ENCODE results near the gene ANKS1B. TPM values are rescaled to one million over a fixed set of nuclear protein-coding genes. Genes with fewer than 3 reads are reported as not detected.

ANKS1B gene
- total and polyA plus RNA-seq, 2 of the 4 experiments (the other 2 are of a cell fraction), result 0.17 to 0.18 TPM

DNA sequence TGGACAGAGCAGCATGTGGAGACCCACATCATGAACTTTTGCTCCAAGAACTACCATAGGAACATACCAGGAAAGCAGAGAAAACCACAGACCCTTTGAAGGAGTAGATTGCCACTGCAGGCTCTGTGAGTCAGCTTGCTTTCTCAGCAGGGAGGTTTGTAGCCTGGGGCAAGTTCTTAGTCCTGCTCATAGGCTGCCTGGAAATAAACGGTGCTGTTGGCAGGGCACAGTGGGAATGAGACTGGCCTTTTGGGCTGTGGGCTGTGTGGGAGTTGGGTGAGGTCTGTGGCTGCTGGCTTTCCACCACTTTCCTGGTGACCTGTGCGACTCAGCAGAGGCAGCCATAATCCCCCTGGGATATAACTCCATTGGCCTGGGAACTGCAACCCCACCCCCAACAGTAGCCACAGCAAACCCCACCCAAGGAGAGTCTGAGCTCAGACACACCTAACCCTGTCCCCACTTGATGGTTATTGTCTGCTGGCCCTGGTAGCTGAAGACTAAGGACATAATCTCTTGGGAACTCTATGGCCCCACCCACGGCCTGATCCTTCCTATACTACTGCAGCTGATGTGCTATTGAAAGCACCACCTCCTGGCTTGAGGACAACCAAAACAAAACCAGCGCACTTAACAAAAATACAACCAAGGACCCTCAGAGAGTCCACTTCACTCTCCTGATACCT is 529.2 kb downstream of the ANKS1B start:
- DNase-seq (no peak), ATAC-seq (ENCODE audit: low read depth) (no peak)
- CTCF ChIA-PET, result no interaction called here

More for the DNA sequence above, 529.2 kb downstream of the ANKS1B start:
- H3K27me3 ChIP-seq (ENCODE audit: control insufficient read depth, insufficient read depth, low read length), result no peaks in the 10 kb centered on the region
- dilution Hi-C loops (cut with HindIII; ENCODE audit: low sequenced_read_pairs, unreplicated experiment), result no loop called here
- TF ChIP-seq MAFK (IDR thresholded peaks at IDR 0.05; ENCODE audit: low read depth, low read length), result no peak
- TF ChIP-seq RCOR1 (IDR thresholded peaks at IDR 0.05; ENCODE audit: insufficient replicate concordance, low read length), result no peak
- no peak for TF ChIP-seq MXI1 (IDR thresholded peaks at IDR 0.05; ENCODE audit: borderline replicate concordance, low read depth, low read length)
- TF ChIP-seq, protein P1, sequence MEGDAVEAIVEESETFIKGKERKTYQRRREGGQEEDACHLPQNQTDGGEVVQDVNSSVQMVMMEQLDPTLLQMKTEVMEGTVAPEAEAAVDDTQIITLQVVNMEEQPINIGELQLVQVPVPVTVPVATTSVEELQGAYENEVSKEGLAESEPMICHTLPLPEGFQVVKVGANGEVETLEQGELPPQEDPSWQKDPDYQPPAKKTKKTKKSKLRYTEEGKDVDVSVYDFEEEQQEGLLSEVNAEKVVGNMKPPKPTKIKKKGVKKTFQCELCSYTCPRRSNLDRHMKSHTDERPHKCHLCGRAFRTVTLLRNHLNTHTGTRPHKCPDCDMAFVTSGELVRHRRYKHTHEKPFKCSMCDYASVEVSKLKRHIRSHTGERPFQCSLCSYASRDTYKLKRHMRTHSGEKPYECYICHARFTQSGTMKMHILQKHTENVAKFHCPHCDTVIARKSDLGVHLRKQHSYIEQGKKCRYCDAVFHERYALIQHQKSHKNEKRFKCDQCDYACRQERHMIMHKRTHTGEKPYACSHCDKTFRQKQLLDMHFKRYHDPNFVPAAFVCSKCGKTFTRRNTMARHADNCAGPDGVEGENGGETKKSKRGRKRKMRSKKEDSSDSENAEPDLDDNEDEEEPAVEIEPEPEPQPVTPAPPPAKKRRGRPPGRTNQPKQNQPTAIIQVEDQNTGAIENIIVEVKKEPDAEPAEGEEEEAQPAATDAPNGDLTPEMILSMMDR (conservative IDR thresholded peaks at IDR 0.05; ENCODE audit: low read depth, low read length), result no peak
- no peak for TF ChIP-seq ELK1 (IDR thresholded peaks at IDR 0.05; ENCODE audit: borderline replicate concordance, low read depth, low read length)
- TF ChIP-seq SMC3 (IDR thresholded peaks at IDR 0.05; ENCODE audit: low read depth, low read length), result no peak
- TF ChIP-seq RFX5 (IDR thresholded peaks at IDR 0.05; ENCODE audit: low read depth, low read length), result no peak
- H3K9ac ChIP-seq (ENCODE audit: low read depth, low read length), result no peak overlapping the region
- no peak overlapping the region for H3K56ac ChIP-seq (ENCODE audit: extremely low read depth, insufficient read depth, low read length)
- H2BK5ac ChIP-seq (ENCODE audit: low read depth, low read length, poor library complexity, severe bottlenecking), result no peak overlapping the region
- H2AFZ ChIP-seq (replicated peaks; ENCODE audit: low read length, poor library complexity), result no peak overlapping the region
- WGBS, 2 experiments (ENCODE audit: extremely low coverage in 2 of 2, insufficient read length in 1 of 2), result 33% methylated on average over 1 of the region's 4 CpGs; no CpG with 5 or more reads in 1 of the 2 experiments
- H3K4me1 ChIP-seq (ENCODE audit: control insufficient read depth, insufficient read depth, low read length), result no peaks in the 10 kb centered on the region
- POLR2A ChIA-PET (ENCODE audit: unreplicated experiment), result no interaction called here
- no peak overlapping the region for H2BK15ac ChIP-seq (ENCODE audit: low read depth, low read length)
- H4K91ac ChIP-seq (ENCODE audit: insufficient read depth, low read depth, low read length), result no peak overlapping the region
- H4K20me1 ChIP-seq (ENCODE audit: insufficient read depth, low read length), result no peaks in the 10 kb centered on the region
- intact Hi-C loops (cut with micrococcal nuclease), result no loop called here
- H4K8ac ChIP-seq (ENCODE audit: low read depth in 2 of 2, low read length in 2 of 2), result no peak overlapping the region
- H3K27ac ChIP-seq (ENCODE audit: insufficient read depth, low read length), result no peak overlapping the region
- H3K4me2 ChIP-seq (ENCODE audit: low read depth, low read length), result no peak overlapping the region
- H2BK20ac ChIP-seq (ENCODE audit: low read depth, low read length), result no peak overlapping the region
- H3K9me1 ChIP-seq (ENCODE audit: insufficient read depth, low read length), result no peaks in the 10 kb centered on the region
- H3K36me3 ChIP-seq (ENCODE audit: control insufficient read depth, insufficient read depth, low read length), result no peaks in the 10 kb centered on the region
- H3K18ac ChIP-seq (ENCODE audit: low read depth, low read length), result no peak overlapping the region
- H3K23ac ChIP-seq (ENCODE audit: low read depth, low read length), result no peak overlapping the region
- no peak overlapping the region for H3K14ac ChIP-seq (replicated peaks; ENCODE audit: low read depth, low read length)
- no peak overlapping the region for H2AK5ac ChIP-seq (ENCODE audit: low read depth, low read length)
- in situ Hi-C loops (cut with MboI; ENCODE audit: low sequenced_read_pairs), result no loop called here
- no peaks in the 10 kb centered on the region for H3K79me1 ChIP-seq (ENCODE audit: low read depth in 1 of 2, low read length in 2 of 2)
- no TSS peak for BruUV-seq (replicated peaks)
- H2AK9ac ChIP-seq (replicated peaks; ENCODE audit: low read depth, low read length, poor library complexity), result no peak overlapping the region
- H4K5ac ChIP-seq (ENCODE audit: low read depth, low read length), result no peak overlapping the region
- H3K9me3 ChIP-seq (ENCODE audit: control insufficient read depth, insufficient read depth, low read length), result peaks cover 8% of the 10 kb centered on the region
- no peak overlapping the region for H2BK120ac ChIP-seq (ENCODE audit: low read depth, low read length)
- H3K4me3 ChIP-seq (ENCODE audit: insufficient read depth, low read depth, low read length), result no peak overlapping the region
- H3K4ac ChIP-seq (ENCODE audit: low read depth, low read length), result no peak overlapping the region

Data from IMR-90 (cell line).